DND-41 (cell line): ENCODE measurements around the gene MMD.

Experiments used
- EZH2 ChIP-seq: IDR thresholded peaks from 3 replicates; pipeline ENCODE4 v1.6.1; 2012; ENCODE audit warnings: borderline replicate concordance, low read depth, mild to moderate bottlenecking, moderate library complexity, low read length, inconsistent platforms; ENCODE audit not compliant: severe bottlenecking
- TF ChIP-seq, protein P1 (sequence below): IDR thresholded peaks from 2 replicates; pipeline ENCODE4 v1.5.1; 2012; ENCODE audit warnings: borderline replicate concordance, low read length, moderate library complexity, mild to moderate bottlenecking; ENCODE audit not compliant: poor library complexity, severe bottlenecking; ENCODE audit errors: extremely low read depth

DNA sequence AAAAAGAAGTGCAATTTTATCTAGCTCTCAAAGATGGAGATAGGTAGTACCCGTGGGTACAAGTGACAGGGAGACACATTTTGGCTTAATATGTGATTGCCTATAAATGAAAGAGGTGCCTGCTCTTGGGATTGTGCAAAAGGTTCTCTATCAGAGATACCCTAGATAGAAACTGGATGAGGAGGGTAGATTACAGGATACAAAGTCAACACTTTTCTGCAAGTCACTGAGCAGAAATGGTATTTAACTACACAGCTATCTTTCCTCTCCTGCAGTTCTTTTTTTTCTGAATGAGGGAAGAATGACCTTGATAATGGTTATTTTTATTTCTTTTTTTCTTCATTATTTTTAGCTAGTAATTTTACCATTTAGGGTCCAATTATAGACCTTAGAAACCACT lies 67.6 kb downstream of the MMD start:
- TF ChIP-seq EZH2, result no peak
- TF ChIP-seq, protein P1, sequence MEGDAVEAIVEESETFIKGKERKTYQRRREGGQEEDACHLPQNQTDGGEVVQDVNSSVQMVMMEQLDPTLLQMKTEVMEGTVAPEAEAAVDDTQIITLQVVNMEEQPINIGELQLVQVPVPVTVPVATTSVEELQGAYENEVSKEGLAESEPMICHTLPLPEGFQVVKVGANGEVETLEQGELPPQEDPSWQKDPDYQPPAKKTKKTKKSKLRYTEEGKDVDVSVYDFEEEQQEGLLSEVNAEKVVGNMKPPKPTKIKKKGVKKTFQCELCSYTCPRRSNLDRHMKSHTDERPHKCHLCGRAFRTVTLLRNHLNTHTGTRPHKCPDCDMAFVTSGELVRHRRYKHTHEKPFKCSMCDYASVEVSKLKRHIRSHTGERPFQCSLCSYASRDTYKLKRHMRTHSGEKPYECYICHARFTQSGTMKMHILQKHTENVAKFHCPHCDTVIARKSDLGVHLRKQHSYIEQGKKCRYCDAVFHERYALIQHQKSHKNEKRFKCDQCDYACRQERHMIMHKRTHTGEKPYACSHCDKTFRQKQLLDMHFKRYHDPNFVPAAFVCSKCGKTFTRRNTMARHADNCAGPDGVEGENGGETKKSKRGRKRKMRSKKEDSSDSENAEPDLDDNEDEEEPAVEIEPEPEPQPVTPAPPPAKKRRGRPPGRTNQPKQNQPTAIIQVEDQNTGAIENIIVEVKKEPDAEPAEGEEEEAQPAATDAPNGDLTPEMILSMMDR, result no peak
